ENCODE data around the gene KCNQ5.

DNA sequence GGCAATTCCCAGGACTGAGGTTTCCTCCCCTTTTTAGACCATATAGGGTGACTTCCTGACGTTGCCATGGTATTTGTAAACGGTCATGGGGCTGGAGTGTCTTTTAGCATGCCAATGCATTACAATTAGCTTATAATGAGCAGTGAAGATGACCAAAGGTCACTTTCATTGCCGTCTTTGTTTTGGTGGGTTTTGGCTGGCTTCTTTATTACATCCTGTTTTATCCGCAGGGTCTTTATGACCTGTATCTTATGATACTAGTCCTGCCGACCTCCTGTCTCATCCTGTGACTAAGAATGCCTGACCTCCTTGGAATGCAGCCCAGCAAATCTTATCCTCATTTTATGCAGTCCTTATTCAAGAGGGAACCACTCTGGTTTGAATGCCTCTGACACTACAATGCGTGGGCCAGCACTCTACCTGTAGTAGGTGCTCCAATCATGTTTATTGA is 190.1 kb downstream of the KCNQ5 start:
- TF ChIP-seq POLR2A (IDR thresholded peaks at IDR 0.05) (no peak), EP300 (IDR thresholded peaks at IDR 0.05) (no peak)
- TF ChIP-seq, protein P1, sequence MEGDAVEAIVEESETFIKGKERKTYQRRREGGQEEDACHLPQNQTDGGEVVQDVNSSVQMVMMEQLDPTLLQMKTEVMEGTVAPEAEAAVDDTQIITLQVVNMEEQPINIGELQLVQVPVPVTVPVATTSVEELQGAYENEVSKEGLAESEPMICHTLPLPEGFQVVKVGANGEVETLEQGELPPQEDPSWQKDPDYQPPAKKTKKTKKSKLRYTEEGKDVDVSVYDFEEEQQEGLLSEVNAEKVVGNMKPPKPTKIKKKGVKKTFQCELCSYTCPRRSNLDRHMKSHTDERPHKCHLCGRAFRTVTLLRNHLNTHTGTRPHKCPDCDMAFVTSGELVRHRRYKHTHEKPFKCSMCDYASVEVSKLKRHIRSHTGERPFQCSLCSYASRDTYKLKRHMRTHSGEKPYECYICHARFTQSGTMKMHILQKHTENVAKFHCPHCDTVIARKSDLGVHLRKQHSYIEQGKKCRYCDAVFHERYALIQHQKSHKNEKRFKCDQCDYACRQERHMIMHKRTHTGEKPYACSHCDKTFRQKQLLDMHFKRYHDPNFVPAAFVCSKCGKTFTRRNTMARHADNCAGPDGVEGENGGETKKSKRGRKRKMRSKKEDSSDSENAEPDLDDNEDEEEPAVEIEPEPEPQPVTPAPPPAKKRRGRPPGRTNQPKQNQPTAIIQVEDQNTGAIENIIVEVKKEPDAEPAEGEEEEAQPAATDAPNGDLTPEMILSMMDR (IDR thresholded peaks at IDR 0.05), result no peak
